Upper lobe of left lung (tissue), 4 donors: Measurements from ENCODE around the gene ZBTB17.

ENCODE experiments used
- POLR2A ChIP-seq, 4 donors: fragments of 450-650 bp; IDR thresholded peaks; one replicate each; pipeline ENCODE4 v1.5.1; 2016 to 2017; ENCODE audit warnings: antibody characterized with exemption in 4 of 4, mild to moderate bottlenecking in 2 of 4
- TF ChIP-seq, protein P1 (sequence below), 6 experiments: fragments of 450-650 bp in 4 of 6; fragments of 200-600 bp in 2 of 6; sonication (generic) in 2 of 6; IDR thresholded peaks; one replicate each; pipeline ENCODE4 v1.5.1; 2016 to 2019; ENCODE audit warnings: antibody characterized with exemption in 6 of 6

DNA sequence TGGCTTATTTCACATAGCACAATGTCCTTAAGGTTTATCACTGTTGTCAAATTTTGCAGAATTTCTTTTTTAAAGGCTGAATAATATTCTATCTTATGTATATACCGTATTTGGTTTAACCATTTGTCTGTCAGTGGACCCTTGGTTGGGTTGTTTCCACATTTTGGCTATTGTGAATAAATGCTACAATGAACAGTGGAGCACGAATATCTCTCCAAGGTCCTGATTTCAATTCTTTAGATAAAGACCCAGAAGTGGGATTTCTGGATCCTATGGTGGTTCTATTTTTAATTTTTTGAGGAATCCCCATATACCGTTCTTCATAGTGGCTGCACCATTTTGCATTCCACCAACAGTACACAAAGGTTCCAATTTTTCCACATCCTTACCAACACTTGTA, 5.8 kb upstream of the ZBTB17 start:
- TF ChIP-seq, protein P1, sequence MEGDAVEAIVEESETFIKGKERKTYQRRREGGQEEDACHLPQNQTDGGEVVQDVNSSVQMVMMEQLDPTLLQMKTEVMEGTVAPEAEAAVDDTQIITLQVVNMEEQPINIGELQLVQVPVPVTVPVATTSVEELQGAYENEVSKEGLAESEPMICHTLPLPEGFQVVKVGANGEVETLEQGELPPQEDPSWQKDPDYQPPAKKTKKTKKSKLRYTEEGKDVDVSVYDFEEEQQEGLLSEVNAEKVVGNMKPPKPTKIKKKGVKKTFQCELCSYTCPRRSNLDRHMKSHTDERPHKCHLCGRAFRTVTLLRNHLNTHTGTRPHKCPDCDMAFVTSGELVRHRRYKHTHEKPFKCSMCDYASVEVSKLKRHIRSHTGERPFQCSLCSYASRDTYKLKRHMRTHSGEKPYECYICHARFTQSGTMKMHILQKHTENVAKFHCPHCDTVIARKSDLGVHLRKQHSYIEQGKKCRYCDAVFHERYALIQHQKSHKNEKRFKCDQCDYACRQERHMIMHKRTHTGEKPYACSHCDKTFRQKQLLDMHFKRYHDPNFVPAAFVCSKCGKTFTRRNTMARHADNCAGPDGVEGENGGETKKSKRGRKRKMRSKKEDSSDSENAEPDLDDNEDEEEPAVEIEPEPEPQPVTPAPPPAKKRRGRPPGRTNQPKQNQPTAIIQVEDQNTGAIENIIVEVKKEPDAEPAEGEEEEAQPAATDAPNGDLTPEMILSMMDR (IDR thresholded peaks at IDR 0.05) = no peak
- TF ChIP-seq POLR2A (IDR thresholded peaks at IDR 0.05) = no peak
